ENCODE results near the gene AMMECR1.
A peak's percentile ranks its signal among the peaks of the same experiment; 100 is the strongest.

The AMMECR1 gene

DNA sequence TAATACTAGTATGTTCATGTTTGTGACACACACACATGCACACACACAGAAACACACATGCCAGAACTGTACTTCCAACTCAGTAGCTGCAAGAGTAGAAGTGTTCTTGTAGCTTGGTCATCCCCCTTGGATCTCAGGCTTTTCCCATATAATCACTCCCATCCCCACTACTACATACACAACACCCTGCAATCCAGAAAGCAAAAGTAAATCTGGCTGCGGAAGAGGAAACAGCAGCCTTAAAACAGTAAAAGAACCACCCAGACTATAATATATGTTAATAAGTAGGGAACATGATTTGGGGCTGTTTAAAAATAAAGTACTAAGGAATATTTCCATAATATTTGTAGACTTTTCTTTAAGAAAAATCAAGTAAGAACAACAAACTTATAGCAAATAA is 103.2 kb downstream of the AMMECR1 start:
- DNase-seq (ENCODE audit: insufficient read length, low spot score) (no peak), FAIRE-seq (no peak)

DNA sequence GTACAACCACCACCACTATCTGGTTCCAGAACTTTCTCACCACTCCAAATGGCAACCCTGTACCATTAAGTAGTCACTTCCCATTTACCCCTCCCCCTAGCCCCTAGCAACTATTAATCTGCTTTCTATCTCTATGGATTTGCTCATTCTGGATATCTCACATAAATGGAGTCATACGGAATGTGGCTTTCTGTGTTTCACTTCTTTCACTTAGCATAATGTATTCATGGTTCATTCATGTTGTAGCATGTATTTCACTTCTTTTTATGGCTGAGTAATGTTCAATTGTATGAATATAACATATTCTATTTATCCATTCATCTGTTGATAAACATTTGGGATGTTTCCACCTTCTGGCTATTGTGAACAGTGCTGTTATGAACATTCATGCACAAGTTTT is 104.7 kb downstream of the AMMECR1 start:
- FAIRE-seq (no peak), DNase-seq (ENCODE audit: insufficient read length, low spot score) (no peak)

- DNase-seq (ENCODE audit: insufficient read length, low spot score): no peak
These were observed 105.6 kb downstream of the AMMECR1 start for GRCh38 chrX:110212299-110212698.

DNA sequence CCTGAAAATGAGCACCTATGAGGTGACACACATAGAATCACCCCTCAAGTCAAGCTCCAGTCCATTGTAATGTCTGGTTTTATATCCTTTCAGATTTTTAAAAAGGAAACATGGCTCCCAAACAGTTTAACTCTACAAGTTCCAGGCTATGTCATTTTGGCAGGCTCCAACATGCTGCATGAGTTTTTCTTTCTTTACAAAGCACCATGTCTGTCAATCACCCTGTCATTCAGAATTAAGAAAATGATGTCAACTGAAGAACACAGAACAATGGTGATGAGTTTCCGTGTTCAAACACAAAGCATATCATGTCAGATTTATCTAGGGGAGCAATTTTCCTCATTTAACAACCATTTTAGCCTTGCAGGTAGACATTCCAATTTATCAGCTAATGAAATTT is 106.5 kb downstream of the AMMECR1 start:
- DNase-seq (ENCODE audit: insufficient read length, low spot score) (no peak), FAIRE-seq (no peak)

More at GRCh38 chrX:110212299-110212698, 105.6 kb downstream of the AMMECR1 start:
- no peak for FAIRE-seq

GRCh38 chrX:110210417-110211139 is 107.3 kb downstream of the AMMECR1 start:
- DNase-seq (ENCODE audit: insufficient read length, low spot score) (peak; percentile 1), FAIRE-seq (no peak)

GRCh38 chrX:110208092-110208491 is 109.8 kb downstream of the AMMECR1 start:
- no peak for FAIRE-seq

DNA sequence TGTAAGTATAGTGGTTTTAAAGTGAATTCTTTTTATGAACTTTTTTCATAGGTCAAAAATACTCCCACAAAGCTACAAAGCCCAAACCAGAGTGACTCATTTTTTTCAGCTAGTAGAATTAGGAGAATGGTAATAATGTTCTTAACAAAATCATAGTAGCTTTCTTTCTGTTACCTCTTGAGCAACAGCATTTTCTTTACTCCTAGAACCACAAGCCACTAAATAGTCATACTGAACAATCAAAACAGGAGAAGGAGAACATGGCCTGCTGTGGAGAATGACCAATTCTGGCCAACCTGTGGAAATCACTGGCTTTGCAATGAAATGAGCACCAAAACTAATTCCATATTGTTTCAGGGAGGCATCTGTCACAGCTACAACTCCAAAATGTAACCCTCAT is 112.9 kb downstream of the AMMECR1 start:
- no peak for DNase-seq (ENCODE audit: insufficient read length, low spot score)
- FAIRE-seq: no peak

More at GRCh38 chrX:110208092-110208491, 109.8 kb downstream of the AMMECR1 start:
- DNase-seq (ENCODE audit: insufficient read length, low spot score): no peak

DNA sequence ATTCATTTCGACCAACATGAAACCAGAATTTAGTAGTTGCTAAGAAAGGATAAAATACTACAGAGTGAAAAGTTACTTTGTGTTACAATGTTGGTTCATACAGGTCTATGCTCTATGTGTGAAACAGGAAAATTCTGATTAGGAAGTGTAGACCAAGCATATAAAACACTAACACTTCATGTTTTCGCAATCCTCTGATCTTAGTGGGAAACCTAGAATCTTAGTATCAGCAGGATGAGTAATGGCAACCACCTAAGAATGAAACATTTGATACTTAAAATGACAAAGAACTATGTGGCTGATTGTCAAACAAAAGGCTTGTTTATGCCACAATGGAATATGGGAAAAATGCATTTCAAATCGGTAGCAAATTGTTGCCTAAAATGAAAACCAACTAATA is 116.1 kb downstream of the AMMECR1 start:
- FAIRE-seq: no peak
- no peak for DNase-seq (ENCODE audit: insufficient read length, low spot score)

DNA sequence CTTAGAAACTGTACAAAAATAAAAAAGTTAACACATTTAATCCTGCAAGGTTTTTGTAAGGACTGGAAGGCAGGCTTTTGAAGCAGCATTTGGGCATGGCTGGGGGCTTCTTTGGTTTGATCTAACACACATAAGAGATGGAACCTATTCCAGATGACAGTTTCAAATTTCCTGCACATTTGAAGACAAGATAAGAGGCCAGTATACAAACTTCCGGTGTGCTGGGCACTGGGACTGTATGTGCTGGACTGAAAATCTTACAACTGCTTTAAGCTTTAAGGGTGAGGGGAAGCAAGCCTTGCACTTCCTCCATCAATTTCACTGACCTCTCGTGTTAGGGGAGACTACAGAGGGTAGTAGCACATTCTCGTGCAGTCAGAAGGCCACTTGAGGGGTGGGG is 122.9 kb downstream of the AMMECR1 start:
- DNase-seq (ENCODE audit: insufficient read length, low spot score): no peak
- FAIRE-seq: no peak

- no peak for DNase-seq (ENCODE audit: insufficient read length, low spot score)
- no peak for FAIRE-seq
These were observed 125.4 kb downstream of the AMMECR1 start for GRCh38 chrX:110192516-110192915.

GRCh38 chrX:110188701-110189558 is 129.0 kb downstream of the AMMECR1 start:
- FAIRE-seq (no peak), DNase-seq (ENCODE audit: insufficient read length, low spot score) (no peak)

DNA sequence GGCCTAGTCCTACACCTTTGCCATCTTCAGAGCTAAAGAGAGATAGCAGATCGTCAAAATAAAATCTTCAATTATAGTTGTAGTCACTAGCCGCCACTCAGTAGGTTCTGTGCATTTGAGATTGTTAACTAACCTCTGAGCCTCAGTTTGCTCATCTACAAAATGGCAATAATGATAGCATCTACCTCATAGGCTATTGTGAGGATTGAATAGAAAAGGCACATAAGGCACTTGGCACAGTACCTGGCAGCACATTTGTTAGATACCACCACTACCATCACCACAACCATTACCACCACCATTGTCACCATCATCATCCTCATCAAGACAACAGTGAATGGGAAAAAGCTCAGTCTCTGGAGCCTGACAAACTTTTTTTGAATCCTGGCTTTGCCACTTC is 134.6 kb downstream of the AMMECR1 start:
- no peak for FAIRE-seq
- DNase-seq (ENCODE audit: insufficient read length, low spot score): no peak

DNA sequence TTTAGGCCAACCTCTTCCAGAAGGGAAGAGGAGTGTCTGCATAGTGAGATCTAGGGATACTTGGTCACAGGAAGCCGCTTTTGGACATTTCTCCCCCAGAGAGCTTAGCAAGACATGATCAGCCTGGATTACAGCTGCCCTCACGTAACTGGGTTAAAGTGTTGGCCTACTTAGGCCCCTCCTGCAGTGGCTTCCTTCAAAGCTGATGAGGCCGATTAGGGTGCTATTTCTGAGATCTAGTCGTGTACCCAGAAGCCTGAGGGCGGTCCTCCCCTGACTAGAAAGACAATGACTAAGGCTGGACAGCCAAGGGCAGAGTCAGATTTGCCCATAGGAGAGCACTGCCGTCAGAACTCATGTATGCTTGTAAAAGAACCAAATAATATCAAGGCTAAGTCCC is 135.0 kb downstream of the AMMECR1 start:
- DNase-seq (ENCODE audit: insufficient read length, low spot score) (no peak), FAIRE-seq (no peak)

GRCh38 chrX:110182362-110182761 is 135.5 kb downstream of the AMMECR1 start:
- FAIRE-seq: no peak
- no peak for DNase-seq (ENCODE audit: insufficient read length, low spot score)

- DNase-seq (ENCODE audit: insufficient read length, low spot score) (no peak), FAIRE-seq (no peak)
These were observed 136.3 kb downstream of the AMMECR1 start for GRCh38 chrX:110181459-110182137.

DNA sequence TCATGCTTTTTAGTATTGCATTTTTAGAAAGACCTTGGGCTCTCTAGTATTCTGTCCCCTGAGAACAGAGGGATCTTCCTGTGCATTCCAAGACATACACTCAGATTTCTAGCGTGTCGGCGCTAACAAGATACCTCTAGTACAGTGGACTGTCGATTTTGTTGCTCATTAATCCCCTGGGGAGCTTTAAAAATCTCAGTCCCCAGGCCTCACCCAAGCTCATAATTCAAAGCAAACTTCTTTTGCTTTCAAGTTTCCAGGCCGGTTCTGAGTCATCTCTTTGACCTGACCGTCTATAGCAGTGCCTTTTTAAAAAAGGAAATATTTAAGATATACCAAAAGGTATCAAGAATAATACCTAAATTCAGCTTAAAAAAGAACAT is 137.0 kb downstream of the AMMECR1 start:
- DNase-seq (ENCODE audit: insufficient read length, low spot score) (no peak), FAIRE-seq (no peak)

DNA sequence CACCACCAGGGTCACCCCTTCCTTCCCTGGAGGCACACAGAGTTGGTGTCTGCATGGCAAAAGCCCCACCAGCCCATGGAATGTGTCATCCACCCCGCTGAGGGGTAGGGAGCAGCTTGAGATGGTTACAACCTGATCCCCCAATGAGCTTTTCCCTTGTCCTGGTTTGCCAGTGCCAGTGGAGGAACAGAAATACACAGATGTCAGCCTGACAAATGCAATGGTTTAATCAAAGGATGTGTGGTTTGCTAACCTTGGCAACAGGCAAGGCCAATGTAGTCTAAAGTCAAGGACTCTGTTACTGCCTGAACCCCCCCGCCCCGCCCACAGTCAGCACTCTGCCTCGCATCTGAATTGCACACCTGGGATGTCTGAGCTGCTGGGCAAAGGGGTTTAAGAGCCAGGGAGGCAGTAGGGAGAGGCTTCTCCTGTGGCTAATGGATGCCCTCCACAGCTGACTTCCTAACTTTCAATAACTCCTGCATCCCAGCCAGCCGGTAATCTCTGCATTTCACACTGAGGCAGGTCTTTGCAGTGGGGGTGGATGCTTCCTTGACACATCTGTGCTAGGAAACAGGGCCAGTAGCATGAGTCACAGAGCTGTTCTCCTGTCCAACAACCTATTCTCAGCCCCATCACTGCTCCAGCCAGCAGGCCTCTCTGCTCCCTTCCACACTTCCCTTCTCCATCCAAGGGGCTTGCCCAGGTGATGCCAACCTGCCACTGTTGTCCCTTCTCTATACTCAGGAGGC is 137.5 kb downstream of the AMMECR1 start:
- DNase-seq (ENCODE audit: insufficient read length, low spot score) (no peak), FAIRE-seq (no peak)

GRCh38 chrX:110178179-110178865 is 139.6 kb downstream of the AMMECR1 start:
- no peak for FAIRE-seq
- no peak for DNase-seq (ENCODE audit: insufficient read length, low spot score)

DNA sequence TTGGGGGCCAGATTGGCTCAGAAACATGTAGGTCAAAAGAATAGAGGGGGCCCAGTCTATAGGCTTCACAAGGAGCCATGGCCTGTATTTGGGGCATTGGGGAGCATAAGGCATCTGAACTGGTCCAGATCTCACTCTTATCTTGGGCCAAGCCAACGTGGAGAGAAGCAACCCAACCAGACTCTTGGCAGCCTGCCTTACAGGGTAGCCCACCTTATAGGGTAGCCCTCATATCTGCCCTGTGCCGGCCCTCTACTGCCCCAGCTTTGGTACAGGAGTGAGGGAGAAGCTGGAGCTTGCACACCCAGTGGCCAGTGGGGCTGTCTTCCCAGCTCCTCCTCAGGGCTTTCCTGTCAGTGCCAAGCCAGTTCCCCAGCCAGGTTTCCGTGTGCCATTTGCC is 142.2 kb downstream of the AMMECR1 start:
- FAIRE-seq (no peak), DNase-seq (ENCODE audit: insufficient read length, low spot score) (no peak)

DNA sequence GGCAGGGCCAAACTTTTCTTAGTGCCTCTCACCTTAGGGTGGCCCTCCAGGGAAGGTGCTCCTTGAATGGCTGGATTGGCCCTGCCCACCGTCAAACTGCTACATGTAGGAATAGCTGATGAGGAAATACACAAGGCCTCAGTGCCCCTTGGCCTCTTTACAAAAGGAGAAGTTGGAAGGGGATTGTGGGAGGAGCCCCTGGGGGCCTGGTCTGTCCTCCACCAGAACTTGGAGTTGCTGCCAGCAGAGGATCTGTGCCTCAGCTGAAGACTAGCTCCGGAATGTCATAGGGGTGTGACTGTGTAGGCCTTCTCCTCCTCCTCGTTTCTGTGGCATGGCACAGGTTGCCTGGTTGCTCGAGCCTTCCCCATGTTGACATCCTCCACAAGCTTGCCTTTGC is 142.7 kb downstream of the AMMECR1 start:
- no peak for FAIRE-seq
- DNase-seq (ENCODE audit: insufficient read length, low spot score): no peak

Measured in HTR-8/SVneo (cell line).